HG03045 (cell line): Measurements from ENCODE around the gene TMEM40.
"Not testable (repeated sequence)": the region's sequence is repeated elsewhere in the genome, so short reads cannot be mapped to it uniquely, and the experiment has no call there.

Experiments used
- ATAC-seq: cut with Tn5 transposase; IDR thresholded peaks from one replicate; pipeline ENCODE4 v1.9.1; 2021; ENCODE audit warnings: mild to moderate bottlenecking, moderate library complexity; ENCODE audit not compliant: unreplicated experiment

TMEM40 gene

DNA sequence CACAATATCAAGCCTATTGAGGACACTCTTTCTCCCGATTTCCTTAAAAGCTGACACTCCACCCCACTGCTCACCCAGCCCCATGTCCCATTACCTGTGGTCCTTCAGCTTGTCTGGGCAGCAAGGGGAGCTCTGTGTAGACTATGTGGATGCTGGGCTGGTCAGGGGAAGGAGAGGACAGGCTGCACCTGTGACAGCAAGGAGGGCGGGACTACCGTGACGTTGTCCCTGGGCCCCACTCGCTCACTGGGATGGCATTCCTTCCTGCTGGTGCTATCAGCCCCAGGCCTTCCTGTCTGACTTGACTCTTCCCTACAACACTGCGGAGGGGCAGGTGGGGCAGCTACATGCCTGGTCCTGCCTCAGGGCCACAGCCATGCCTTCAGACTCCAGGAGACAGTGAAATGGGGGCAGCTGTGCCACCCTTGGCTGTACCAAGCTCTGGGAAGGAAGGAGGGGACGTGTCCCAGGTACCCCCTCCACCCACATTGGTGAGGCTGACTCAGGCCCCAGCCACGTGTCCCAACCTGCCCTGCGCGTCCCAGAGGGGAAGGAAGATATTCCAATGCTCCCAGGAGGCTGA is at the start of gene TMEM40:
TSS of gene TMEM40 (minus strand) at position 163 of the 583 bp plus-strand sequence. CDS start 9,427 bp downstream, outside the sequence.
- ATAC-seq: no peak

DNA sequence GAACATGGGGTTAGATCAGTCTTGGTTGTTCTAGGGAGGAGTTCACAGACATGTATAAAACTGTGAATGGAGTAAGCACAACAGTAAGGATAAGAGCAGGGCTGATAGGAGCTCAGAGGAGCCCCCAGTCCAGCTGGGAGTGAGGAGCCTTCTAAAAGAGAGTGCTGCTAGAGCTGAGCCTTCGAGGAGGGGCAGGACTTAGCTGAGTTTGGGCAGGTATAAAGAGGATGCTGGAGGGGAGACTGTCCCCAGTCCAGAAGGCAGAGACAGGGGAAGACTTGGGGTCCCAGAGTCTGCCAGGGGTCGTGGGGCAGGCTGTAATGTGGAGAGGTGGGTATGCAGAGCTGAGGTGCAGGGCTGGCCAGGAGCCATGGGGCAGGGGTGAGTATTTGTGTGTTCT is 49.5 kb upstream of the TMEM40 start:
- ATAC-seq: no peak

DNA sequence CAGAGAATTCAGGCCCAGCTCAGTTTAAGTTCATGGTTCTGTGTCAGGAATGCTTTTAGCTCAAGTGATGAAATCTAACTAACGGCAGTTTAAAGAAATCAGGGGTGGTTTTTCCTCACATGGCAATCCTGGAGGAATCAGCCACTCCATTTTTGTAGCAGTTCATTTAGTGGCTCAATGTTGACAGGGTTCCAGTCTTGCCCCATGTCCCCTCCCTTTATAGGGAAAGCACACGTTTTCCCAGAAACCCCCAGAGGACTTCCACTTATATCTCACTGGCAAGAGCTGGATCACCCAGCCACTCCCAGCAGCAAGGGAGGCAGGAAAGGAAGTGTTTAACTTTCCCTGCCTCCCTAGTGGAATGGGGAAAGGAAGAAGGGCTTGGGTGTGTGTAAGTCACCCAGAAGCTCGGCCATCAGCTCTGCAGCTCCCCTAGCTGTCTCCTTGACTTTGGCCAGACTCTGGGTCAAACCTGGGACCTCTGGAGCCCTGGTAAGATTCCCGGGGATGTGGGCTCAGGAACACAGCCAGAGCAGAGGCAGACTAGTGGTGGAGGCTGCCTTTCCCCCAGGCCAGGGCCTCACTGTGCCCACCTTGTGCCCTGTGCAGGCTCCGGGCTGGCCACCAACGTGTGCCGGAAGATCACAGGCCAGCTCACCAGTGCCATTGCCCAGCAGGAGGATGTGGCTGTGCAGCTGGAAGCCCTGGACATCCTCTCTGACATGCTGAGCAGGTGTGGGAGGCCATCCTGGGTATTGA is 48.7 kb upstream of the TMEM40 start:
- ATAC-seq: no peak

DNA sequence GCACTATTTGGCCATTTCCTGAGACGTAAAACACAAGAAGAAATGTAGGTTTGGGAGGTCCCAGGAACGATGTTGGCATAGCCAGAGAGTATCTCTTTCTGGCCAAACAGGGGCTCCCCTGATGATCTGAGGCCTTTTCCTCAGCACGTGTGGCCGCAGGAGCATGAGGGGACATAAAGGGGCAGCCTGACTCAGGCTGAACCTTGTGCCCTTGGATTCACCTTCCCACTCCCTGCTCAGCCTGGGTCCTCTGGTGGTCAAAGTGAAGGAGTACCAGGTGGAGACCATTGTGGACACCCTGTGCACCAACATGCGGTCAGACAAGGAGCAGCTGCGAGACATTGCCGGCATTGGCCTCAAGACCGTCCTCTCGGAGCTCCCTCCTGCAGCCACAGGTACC is 48.0 kb upstream of the TMEM40 start:
- ATAC-seq: no peak

- no peak for ATAC-seq
These were observed 44.3 kb upstream of the TMEM40 start for GRCh38 chr3:12803371-12803770.

GRCh38 chr3:12799525-12800440 is 40.7 kb upstream of the TMEM40 start:
- ATAC-seq: no peak

- no peak for ATAC-seq
These were observed 39.6 kb upstream of the TMEM40 start for GRCh38 chr3:12798559-12799179.

GRCh38 chr3:12797892-12798558 is 39.0 kb upstream of the TMEM40 start:
- no peak for ATAC-seq

- no peak for ATAC-seq
These were observed 38.2 kb upstream of the TMEM40 start for GRCh38 chr3:12797124-12797891.

GRCh38 chr3:12796171-12797123 is 37.4 kb upstream of the TMEM40 start, which contains the start of gene CAND2:
TSS of gene CAND2 (plus strand) at chr3:12796680. CDS start at chr3:12796721, 41 bp downstream.
- ATAC-seq: no peak

GRCh38 chr3:12793701-12794100 is 34.6 kb upstream of the TMEM40 start:
- no peak for ATAC-seq

DNA sequence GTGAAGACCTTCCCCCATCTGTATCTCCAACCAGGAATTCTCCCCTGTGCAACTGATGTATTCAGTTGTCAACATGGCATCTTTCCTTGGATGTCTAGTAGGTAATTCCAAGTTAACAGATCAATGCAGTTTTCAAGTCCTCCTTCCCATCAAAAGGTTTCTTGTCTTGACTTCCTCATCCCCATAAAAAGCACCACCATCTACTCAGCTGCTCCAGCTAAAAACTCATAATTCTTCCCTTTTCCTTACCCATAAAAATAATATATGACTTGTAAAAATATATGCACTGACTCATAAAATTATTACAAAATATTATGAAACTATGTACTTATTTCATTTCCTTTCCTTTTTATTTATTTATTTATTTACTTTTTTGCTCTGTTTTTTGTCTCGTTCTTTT is 32.4 kb upstream of the TMEM40 start:
- no peak for ATAC-seq

DNA sequence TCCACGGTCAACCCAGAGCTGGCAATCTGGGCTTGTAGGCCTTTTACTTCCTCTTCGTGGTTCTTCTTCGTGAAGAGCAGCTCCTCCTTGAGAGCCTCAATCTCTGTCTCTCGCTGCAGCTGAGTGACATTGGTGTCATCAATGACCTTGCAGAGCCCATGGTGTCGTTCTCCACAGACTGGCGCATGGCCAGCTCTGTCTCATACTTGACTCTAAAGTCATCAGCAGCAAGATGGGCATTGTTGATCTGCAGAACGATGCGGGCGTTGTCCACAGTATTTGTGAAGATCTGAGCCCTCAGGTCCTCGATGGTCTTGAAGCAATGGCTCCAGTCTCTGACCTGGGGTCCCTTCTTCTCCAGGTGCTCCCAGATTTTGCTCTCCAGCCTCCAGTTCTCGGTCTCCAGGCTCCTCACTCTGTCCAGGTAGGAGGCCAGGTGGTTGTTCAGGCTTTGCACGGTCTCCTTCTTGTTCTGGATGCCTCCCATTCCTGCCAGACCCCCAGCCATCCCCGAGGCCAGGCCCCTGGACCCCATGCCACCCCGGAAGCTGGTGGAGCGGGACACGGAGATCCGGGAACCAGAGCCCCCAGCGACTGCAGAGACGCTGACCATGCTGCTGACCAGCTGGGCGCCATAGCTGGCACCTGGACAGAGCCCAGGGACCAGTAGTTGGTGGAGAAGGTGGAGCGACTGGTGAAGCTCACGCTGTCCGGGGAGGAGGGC is 29.1 kb upstream of the TMEM40 start:
- not testable (repeated sequence) for ATAC-seq

GRCh38 chr3:12787346-12787745 is 28.3 kb upstream of the TMEM40 start:
- not testable (repeated sequence) for ATAC-seq

GRCh38 chr3:12785096-12785495 is 26.0 kb upstream of the TMEM40 start:
- no peak for ATAC-seq

DNA sequence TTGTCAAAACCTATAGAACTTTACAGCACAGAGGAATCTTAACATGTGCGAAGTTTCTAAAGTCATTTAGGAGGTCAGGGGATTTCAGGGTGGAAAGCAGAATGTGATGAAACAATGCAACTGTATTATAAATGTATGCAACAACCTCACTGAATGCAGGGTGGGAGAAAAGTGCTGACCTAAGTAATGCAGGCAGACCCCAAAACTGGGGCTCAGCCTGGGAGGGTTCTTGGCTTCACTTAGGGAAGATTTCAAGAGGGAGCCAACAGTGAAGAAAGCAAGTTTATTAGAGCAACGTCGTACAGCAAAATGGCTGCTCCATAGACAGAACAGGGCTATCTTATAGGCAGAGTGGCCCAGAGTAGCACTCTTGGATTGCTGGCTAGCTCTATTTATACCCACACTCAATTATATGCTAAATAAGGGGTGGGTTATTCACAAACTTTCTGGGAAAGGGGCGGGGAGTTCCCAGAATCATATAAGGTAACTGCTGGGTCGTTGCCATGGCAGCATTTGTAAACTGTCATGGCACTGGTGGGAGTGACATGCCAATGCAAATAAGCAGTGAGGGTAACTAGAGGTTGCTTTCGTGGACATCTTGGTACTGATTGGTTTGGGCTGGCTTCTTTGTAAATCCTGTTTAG is 23.2 kb upstream of the TMEM40 start:
- no peak for ATAC-seq

DNA sequence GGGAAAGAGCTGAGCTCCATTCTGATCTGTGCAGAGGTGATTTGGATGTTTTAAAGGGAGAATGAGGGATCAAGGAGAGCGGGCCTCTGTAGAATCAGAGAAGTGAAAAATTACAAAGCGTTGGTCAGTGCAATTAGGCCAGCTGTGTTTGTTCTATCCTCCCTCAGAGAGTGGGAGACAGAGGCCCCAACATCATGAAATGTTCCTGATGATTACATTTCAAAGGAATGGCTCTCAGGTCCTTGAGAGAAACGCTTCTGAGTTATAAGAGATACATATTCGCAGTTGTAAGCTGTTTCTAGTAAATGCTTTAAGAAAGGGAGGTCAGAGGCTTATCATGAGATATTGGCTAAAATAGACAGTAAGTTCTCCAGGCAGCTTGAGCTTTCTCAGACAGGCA is 21.7 kb upstream of the TMEM40 start:
- no peak for ATAC-seq
